GM06990 (cell line): Measurements from ENCODE around the gene SNRNP25.

Experiments
- DNase-seq: peaks from one replicate; pipeline ENCODE4 v3.0.0-alpha.2; 2011; ENCODE audit not compliant: insufficient read length; ENCODE audit errors: extremely low read depth
- H3K27me3 ChIP-seq: replicated peaks from 2 replicates; pipeline ENCODE4 v1.6.0; 2011; ENCODE audit warnings: low read length; ENCODE audit not compliant: control insufficient read depth, insufficient read depth
- H3K36me3 ChIP-seq: 2 replicates; pipeline ENCODE4 v1.5.1; 2011; ENCODE audit warnings: low read length; ENCODE audit not compliant: control insufficient read depth, insufficient read depth
- H3K4me3 ChIP-seq: replicated peaks from 2 replicates; pipeline ENCODE4 v1.5.1; 2011; ENCODE audit warnings: low read depth, mild to moderate bottlenecking, control low read depth, low read length
- TF ChIP-seq, protein P1 (sequence below): IDR thresholded peaks from 2 replicates; pipeline ENCODE4 v1.5.1; 2011; ENCODE audit warnings: low read length, control low read depth, mild to moderate bottlenecking, inconsistent platforms; ENCODE audit not compliant: insufficient read depth, poor library complexity, severe bottlenecking

SNRNP25 gene

GRCh38 chr16:59440-60059 lies 5.9 kb downstream of the SNRNP25 start:
- TF ChIP-seq, protein P1, sequence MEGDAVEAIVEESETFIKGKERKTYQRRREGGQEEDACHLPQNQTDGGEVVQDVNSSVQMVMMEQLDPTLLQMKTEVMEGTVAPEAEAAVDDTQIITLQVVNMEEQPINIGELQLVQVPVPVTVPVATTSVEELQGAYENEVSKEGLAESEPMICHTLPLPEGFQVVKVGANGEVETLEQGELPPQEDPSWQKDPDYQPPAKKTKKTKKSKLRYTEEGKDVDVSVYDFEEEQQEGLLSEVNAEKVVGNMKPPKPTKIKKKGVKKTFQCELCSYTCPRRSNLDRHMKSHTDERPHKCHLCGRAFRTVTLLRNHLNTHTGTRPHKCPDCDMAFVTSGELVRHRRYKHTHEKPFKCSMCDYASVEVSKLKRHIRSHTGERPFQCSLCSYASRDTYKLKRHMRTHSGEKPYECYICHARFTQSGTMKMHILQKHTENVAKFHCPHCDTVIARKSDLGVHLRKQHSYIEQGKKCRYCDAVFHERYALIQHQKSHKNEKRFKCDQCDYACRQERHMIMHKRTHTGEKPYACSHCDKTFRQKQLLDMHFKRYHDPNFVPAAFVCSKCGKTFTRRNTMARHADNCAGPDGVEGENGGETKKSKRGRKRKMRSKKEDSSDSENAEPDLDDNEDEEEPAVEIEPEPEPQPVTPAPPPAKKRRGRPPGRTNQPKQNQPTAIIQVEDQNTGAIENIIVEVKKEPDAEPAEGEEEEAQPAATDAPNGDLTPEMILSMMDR: no peak
- Histone ChIP-seq H3K36me3 (peaks cover 28% of the 10 kb centered on the region), H3K4me3 (no peak overlapping the region), H3K27me3 (no peaks in the 10 kb centered on the region)
- DNase-seq: peak; percentile 3

GRCh38 chr16:60166-60565 lies 6.5 kb downstream of the SNRNP25 start:
- TF ChIP-seq, protein P1: no peak
- Histone ChIP-seq H3K36me3 (peaks cover 28% of the 10 kb centered on the region), H3K27me3 (no peaks in the 10 kb centered on the region), H3K4me3 (no peak overlapping the region)
- peak; percentile 9 for DNase-seq

DNA sequence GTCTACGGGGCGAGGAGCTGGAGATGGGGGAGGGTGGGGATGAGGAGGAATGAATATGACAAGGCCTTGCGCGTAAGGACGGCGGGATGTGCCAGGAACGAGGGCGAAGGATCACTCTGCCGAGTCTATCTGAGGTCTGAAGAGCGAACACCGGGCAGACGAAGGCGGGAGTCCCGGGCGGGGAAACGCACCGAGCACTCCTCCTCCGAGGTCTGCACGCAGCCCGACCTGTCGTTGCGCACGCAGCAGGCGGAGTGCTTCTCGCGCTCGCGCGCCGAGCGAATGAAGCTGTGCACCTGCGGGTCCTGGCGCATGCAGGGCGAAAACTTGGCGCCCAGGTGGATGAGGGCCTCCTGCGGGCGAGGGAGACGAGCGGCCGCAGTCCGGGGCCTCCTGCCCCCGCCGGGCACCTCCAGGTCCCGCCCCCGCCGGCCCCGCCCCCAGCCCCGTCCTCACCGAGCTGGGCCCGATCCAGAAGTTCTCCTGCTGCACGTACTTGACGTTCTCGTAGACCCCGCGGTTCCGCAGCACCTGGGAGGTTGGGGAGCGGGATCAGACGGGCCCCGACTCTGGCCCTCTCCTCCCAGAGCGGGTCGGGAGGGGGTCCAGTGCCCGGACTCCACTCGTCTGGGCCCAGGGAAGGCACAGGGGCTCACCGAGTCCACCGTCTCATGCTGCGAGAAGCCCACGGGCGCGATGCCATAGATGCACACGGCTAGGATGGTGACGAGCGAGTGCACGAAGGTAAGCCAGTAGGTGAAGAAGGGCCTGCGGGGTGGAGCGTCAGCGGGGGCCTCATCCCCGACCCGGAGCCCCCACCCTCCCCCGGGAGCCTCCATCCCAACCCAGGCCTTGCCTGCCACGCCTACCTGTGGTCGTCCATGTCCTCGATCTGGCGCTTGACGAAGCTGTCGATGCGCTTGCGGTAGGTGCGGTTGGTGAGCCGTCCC lies 7.6 kb downstream of the SNRNP25 start:
- Histone ChIP-seq H3K4me3 (no peak overlapping the region), H3K36me3 (peaks cover 20% of the 10 kb centered on the region), H3K27me3 (no peaks in the 10 kb centered on the region)
- TF ChIP-seq, protein P1: no peak
- peak; percentile 16 for DNase-seq

DNA sequence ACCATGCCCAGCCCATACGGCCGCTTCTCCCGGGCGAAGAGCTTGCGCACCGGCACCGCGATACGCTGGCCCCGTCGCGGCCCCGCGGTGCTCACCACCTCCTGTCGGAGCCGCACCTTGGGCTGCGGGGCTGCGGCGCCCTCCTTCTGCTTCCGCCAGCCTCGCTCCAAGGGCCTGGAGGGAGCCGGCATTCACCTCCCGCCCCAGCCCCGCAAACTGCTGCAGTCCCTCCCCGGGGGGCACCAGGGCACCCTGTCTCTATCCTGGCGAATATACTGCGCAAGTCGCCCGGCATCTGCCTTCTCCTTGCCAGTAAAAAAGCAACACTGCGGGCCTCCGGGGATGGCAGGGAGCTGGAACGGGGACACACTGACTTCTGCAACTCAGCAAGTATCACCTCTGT lies 8.3 kb downstream of the SNRNP25 start:
- peak; percentile 6 for DNase-seq
- H3K36me3 ChIP-seq: peaks cover 14% of the 10 kb centered on the region
- TF ChIP-seq, protein P1: no peak
- no peak overlapping the region for H3K4me3 ChIP-seq
- no peaks in the 10 kb centered on the region for H3K27me3 ChIP-seq

- H3K27me3 ChIP-seq: no peaks in the 10 kb centered on the region
- no peak overlapping the region for H3K4me3 ChIP-seq
- DNase-seq: peak; percentile 10
- H3K36me3 ChIP-seq: peaks cover 9% of the 10 kb centered on the region
- TF ChIP-seq, protein P1: no peak
These were observed 8.8 kb downstream of the SNRNP25 start for GRCh38 chr16:62283-62967.
